Fibroblast of skin of left biceps (primary cell): Measurements from ENCODE around the gene SCP2D1.
"Not testable (repeated sequence)": the region's sequence is repeated elsewhere in the genome, so short reads cannot be mapped to it uniquely, and the experiment has no call there.

Experiments used
- DNase-seq, 2 experiments: peaks; one replicate each; pipeline ENCODE4 v3.0.0-alpha.2; 2013; ENCODE audit warnings: low read depth in 2 of 2

Gene SCP2D1

DNA sequence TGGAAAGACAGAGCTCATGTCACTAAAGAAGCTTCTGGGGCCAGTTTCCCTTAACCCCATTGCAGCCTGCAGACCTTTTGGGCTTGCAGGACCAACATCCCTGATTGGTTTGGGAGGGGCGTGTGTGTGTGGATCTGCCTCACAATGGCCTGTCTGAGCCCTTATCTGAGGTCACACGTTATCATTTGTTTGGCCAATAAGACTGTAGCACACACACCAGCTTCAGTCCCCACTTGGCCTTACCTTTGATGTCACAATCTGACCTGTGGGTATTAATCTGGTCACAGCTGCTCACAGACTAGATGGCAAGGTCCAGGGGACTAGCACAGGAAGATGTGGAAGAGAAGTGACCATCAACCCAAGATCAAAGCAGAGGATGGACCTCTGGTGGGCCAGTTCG is at the start of gene SCP2D1:
SCP2D1 (plus strand) TSS at position 301 of the 400 bp plus-strand sequence; CDS start at position 334, 33 bp downstream.
- no peak for DNase-seq

- DNase-seq = no peak
These were observed 45.9 kb upstream of the SCP2D1 start for GRCh38 chr20:18767676-18768075.

DNA sequence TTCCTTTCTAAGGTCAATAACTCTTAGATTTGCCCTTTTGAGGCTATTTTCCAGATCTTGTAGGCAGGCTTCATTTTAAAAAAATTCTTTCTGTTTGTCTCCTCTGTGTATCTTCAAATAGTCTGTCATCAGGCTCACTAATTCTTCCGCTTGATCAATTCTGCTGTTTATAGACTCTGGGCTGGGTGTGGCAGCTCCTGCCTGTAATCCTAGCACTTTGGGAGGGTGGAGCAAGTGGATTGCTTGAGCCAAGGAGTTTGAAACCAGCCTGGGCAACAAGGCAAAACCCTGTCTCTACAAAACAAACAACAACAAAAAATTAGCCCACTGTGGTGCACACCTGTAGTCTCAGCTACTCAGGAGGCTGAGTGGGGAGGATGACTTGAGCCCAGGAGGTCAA is 40.0 kb upstream of the SCP2D1 start:
- DNase-seq = no peak

DNA sequence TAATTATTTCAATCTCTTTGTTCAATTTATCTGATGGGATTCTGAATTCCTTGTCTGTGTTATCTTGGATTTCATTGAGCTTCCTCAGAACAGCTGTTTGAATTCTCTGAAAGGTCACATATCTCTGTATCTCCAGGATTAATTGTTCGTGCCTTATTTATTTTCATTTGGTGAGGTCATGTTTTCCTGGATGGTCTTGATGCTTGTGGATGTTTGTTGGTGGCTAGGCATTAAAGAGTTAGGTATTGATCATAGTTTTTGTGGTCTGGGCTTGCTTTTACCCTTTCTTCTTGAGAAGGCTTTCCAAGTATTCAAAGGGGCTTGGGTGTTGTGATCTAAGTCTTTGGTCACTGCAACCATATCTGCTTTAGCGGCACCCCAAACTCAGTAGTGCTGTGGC is 39.4 kb upstream of the SCP2D1 start:
- DNase-seq = no peak

GRCh38 chr20:18775633-18776032 is 38.0 kb upstream of the SCP2D1 start:
- no peak for DNase-seq

GRCh38 chr20:18778690-18779392 is 34.7 kb upstream of the SCP2D1 start:
- DNase-seq = no peak

DNA sequence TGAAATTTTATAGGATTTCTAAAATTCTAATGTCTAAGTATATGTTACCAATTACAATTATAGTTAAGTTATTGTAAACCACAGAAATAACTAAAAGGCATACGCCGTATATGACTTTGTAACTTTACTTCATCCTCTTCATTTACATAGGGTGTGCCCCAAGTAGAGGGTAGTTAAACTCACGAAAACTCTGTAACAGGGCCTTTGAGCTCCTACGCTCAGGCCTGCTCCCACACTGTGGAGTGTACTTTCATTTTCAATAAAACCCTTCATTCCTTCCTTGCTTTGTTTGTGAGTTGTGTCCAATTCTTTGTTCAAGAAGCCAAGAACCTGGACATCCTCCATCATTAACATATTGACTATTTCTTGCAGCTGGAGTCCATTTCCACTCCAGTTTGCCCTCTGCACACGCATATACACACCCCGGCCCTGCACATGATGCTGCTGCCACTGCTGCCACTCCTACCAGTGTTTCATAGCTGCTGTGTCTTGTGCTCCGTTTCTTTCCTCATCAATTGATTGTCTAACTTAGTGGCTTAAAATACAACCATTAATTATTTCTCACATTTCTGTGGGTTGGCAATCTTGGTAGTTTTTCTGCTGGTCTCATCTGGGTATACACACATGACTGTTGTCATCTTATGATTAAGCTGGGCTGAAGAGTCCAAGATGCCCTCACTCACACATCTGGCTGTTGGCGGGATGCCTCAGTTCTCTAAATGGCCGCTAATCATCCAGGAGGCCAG is 33.0 kb upstream of the SCP2D1 start:
- no peak for DNase-seq

GRCh38 chr20:18781509-18781908 is 32.1 kb upstream of the SCP2D1 start:
- no peak for DNase-seq

DNA sequence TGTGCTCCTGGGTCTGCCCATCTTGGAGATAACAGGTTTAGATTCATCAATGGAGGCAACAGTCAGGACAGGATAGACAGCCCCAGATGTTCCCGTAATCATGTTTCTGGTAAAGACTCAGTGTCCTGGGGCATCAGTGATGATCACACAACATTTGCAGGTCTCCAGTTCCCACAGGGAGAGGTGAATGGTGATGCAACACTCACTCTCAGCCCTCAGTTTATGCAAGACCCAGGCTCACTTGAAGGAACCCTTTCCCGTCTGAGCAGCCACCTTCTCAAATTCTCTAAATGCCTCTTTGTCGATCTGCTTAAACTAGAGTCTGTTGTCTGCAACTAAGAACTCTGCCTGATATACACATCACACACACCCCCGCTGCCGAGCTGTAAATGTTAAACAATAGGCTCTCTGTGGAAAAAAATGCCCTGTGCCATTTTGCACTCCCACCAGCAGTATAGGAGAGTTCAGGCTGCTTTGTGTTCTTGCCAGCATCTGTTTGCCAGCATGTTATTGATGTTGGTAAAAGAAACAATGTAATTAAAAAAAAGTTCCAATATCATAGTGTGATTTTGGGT is 30.1 kb upstream of the SCP2D1 start:
- no peak for DNase-seq

GRCh38 chr20:18787046-18787445 is 26.5 kb upstream of the SCP2D1 start:
- not testable (repeated sequence) for DNase-seq

DNA sequence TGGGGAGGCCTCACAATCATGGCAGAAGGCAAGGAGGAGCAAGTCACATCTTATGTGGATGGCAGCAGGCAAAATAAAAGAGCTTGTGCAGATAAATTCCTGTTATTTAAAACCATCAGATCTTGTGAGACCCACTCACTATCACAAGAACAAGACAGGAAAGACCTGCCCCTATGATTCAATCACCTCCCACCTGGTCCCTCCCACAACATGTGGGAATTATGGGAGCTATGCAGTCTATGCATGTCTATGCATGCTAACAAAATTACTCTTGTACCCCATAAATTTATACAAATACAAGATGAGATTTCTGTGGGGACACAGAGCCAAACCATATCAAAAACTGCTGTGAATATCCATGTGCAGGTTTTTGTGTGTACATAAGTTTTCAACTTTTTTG is 25.6 kb upstream of the SCP2D1 start:
- no peak for DNase-seq

GRCh38 chr20:18790787-18791186 is 22.8 kb upstream of the SCP2D1 start:
- no peak for DNase-seq

GRCh38 chr20:18793625-18794427 is 19.8 kb upstream of the SCP2D1 start:
- DNase-seq = peak; percentile 57 to 62

DNA sequence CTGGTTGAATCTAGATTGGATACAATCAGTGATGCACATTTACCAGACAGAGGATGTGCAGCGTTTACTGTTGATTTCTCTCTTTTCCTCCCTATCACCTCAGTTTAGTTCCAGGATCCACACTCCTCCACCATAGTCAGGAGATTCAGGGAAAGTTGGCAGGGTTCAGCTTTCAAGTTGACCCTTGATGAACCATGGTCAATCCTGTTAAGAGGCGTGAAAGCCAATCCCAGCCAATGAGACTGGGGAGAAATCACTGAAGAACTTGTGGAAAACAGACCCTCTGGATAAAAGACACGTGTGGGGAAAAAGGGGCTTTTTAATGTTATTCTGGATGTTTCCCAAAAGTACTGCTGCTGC is 19.2 kb upstream of the SCP2D1 start:
- no peak for DNase-seq

DNA sequence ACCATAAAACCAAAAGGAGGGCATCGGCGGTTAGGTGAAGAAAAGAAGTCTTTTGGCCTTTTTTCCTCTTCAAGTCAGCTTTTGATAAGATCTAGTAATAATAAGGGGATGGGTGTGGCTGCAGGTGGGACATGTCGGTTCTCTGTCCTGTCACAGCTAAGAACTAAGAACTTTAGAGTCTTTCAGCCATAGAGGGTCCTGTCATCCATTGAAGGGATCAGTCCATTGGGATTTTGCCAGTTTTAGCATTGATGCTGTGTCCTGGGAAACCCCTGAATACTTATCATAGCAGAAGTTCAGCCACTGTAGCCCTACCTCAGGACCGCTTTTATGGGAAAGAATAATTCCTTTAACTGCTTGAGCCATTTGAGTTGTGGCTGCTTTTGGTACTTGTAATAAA is 18.2 kb upstream of the SCP2D1 start:
- no peak for DNase-seq

- no peak for DNase-seq
These were observed 17.2 kb upstream of the SCP2D1 start for GRCh38 chr20:18796282-18796833.

GRCh38 chr20:18801516-18801915 is 12.1 kb upstream of the SCP2D1 start:
- no peak for DNase-seq

GRCh38 chr20:18802012-18802634 is 11.5 kb upstream of the SCP2D1 start:
- no peak for DNase-seq

DNA sequence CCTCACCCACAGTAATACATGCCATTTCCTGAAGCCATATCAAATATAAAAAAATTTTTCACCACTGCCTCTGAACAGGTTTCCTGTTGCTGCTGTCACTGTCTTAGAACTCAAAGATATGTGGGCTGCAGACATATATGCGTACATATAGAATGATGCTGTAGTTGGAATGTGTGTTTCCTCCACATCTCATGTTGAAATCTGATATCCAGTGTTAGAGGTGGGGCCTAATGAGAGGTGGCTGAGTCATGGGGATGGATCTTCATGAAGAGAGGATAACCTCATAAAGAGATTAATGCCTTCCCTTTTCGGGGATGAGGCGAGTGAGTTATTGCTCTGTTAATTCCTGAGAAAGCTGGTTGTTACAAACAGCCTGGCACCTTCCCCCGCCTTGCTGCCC is 7.7 kb upstream of the SCP2D1 start:
- DNase-seq = peak; percentile 15 to 17

DNA sequence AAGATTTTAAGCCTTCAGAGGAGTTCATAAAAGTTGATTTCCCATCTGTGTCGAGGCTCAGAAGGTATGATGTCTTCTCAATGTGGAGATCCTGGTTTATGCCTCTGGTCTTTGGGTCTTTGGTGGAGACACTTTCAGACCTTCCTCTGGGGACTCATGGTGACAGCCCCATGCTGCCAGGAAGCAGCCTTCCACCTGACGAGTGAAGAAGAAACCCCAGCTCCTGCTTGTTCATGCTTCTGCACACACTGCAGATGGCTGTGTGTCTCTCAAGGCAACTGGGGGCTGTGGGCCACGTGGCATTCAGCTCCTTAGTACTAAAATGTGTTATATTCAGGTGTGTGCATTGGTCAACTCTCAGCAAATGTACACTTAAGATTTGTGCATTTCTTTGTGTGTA is 4.9 kb upstream of the SCP2D1 start:
- DNase-seq = no peak

- DNase-seq = no peak
These were observed 2.4 kb upstream of the SCP2D1 start for GRCh38 chr20:18811186-18811585.

DNA sequence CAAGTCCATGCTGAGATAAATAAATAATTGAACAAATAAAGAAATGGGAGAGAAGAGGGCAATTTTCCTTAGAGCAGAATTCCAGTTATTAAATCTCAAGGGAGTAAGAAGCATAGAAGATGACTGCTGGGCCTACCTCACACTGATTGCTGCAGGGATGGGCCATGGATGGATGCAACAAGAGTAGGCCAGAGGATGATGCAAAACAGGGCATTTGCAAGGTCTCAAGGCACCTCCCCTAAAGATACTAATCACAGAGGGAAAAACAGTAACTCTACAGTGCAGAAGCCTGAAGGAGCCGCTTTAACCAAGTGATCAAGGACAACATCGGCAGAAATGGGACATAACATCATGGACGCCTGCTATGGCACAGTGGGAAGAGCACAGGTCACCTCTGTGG is 1.7 kb upstream of the SCP2D1 start:
- DNase-seq = no peak
